Measurements from ENCODE around the gene NKPD1. TPM values are rescaled to one million over a fixed set of nuclear protein-coding genes. Genes with fewer than 3 reads are reported as not detected.
A peak's percentile ranks its signal among the peaks of the same experiment; 100 is the strongest.

Gene NKPD1
- polyA plus RNA-seq, 1 donor (not counting 4 experiments of a cell fraction or from before 2014, with no cell fraction given) = 0.37 TPM

GRCh38 chr19:45130888-45131615 is 29.7 kb downstream of the NKPD1 start:
- H3K9me3 ChIP-seq (ENCODE audit: control insufficient read depth, low read depth, low read length) = no peaks in the 10 kb centered on the region
- no peak overlapping the region for H3K4me3 ChIP-seq (ENCODE audit: control insufficient read depth in 2 of 3, extremely low read depth in 1 of 3, insufficient read depth in 2 of 3, low read depth in 1 of 3, low read length in 3 of 3)
- no peaks in the 10 kb centered on the region for H3K27me3 ChIP-seq (ENCODE audit: control insufficient read depth, extremely low read depth, insufficient read depth, low read length)
- H3K9me1 ChIP-seq (ENCODE audit: control insufficient read depth, extremely low read depth, insufficient read depth, low read length) = no peaks in the 10 kb centered on the region
- H2AFZ ChIP-seq (ENCODE audit: control insufficient read depth, low read length) = no peak overlapping the region
- peaks cover 2% of the 10 kb centered on the region for H3K4me1 ChIP-seq (ENCODE audit: control insufficient read depth, extremely low read depth, insufficient read depth, low read length)
- no peak for DNase-seq (ENCODE audit: low read depth, low spot score)
- TF ChIP-seq EZH2 (IDR thresholded peaks at IDR 0.05; ENCODE audit: low read length) (no peak), CTCF (optimal IDR thresholded peaks at IDR 0.05 in 1 of 3, IDR thresholded peaks at IDR 0.05 in 1 of 3, conservative IDR thresholded peaks at IDR 0.05 in 1 of 3; ENCODE audit: extremely low read depth in 1 of 3, insufficient read depth in 2 of 3, low read length in 3 of 3) (peak in 2 of 3 experiments; percentile 51 to 53)
- FAIRE-seq = no peak
- no peak overlapping the region for H3K4me2 ChIP-seq (ENCODE audit: control insufficient read depth, extremely low read depth, insufficient read depth, low read depth, low read length)
- H3K79me2 ChIP-seq (ENCODE audit: control insufficient read depth, insufficient read depth, low read length) = peaks cover 41% of the 10 kb centered on the region
- peaks cover 6% of the 10 kb centered on the region for H4K20me1 ChIP-seq (ENCODE audit: control insufficient read depth, extremely low read depth, insufficient read depth, low read length)
- H3K27ac ChIP-seq (ENCODE audit: control insufficient read depth, insufficient read depth, low read length) = no peak overlapping the region
- dilution Hi-C loops (cut with MboI; ENCODE audit: extremely low pct_ligation_motif_present, low sequenced_read_pairs) = no loop called here
- H3K36me3 ChIP-seq (ENCODE audit: control insufficient read depth in 2 of 2, extremely low read depth in 1 of 2, insufficient read depth in 2 of 2, low read length in 2 of 2) = peaks cover 0 to 10% of the 10 kb centered on the region in 2 experiments
- H3K9ac ChIP-seq (ENCODE audit: control insufficient read depth, extremely low read depth, insufficient read depth, low read length) = no peak overlapping the region

GRCh38 chr19:45130236-45130635 is 30.5 kb downstream of the NKPD1 start:
- Histone ChIP-seq H2AFZ (ENCODE audit: control insufficient read depth, low read length) (no peak overlapping the region), H4K20me1 (ENCODE audit: control insufficient read depth, extremely low read depth, insufficient read depth, low read length) (peaks cover 6% of the 10 kb centered on the region), H3K9me1 (ENCODE audit: control insufficient read depth, extremely low read depth, insufficient read depth, low read length) (no peaks in the 10 kb centered on the region), H3K4me3 (ENCODE audit: control insufficient read depth in 2 of 3, extremely low read depth in 1 of 3, insufficient read depth in 2 of 3, low read depth in 1 of 3, low read length in 3 of 3) (no peak overlapping the region), H3K9me3 (ENCODE audit: control insufficient read depth, low read depth, low read length) (no peaks in the 10 kb centered on the region), H3K27me3 (ENCODE audit: control insufficient read depth, extremely low read depth, insufficient read depth, low read length) (no peaks in the 10 kb centered on the region), H3K9ac (ENCODE audit: control insufficient read depth, extremely low read depth, insufficient read depth, low read length) (no peak overlapping the region), H3K4me1 (ENCODE audit: control insufficient read depth, extremely low read depth, insufficient read depth, low read length) (peaks cover 2% of the 10 kb centered on the region), H3K4me2 (ENCODE audit: control insufficient read depth, extremely low read depth, insufficient read depth, low read depth, low read length) (no peak overlapping the region), H3K36me3 (ENCODE audit: control insufficient read depth in 2 of 2, extremely low read depth in 1 of 2, insufficient read depth in 2 of 2, low read length in 2 of 2) (peaks cover 0 to 8% of the 10 kb centered on the region in 2 experiments), H3K27ac (ENCODE audit: control insufficient read depth, insufficient read depth, low read length) (no peak overlapping the region), H3K79me2 (ENCODE audit: control insufficient read depth, insufficient read depth, low read length) (peaks cover 46% of the 10 kb centered on the region)
- DNase-seq (ENCODE audit: low read depth, low spot score) = no peak
- FAIRE-seq = no peak
- dilution Hi-C loops (cut with MboI; ENCODE audit: extremely low pct_ligation_motif_present, low sequenced_read_pairs) = no loop called here
- TF ChIP-seq EZH2 (IDR thresholded peaks at IDR 0.05; ENCODE audit: low read length) (no peak), CTCF (optimal IDR thresholded peaks at IDR 0.05 in 1 of 3, IDR thresholded peaks at IDR 0.05 in 1 of 3, conservative IDR thresholded peaks at IDR 0.05 in 1 of 3; ENCODE audit: extremely low read depth in 1 of 3, insufficient read depth in 2 of 3, low read length in 3 of 3) (no peak)

All from keratinocyte (primary cell).